ENCODE data around the gene CDH6.

DNA sequence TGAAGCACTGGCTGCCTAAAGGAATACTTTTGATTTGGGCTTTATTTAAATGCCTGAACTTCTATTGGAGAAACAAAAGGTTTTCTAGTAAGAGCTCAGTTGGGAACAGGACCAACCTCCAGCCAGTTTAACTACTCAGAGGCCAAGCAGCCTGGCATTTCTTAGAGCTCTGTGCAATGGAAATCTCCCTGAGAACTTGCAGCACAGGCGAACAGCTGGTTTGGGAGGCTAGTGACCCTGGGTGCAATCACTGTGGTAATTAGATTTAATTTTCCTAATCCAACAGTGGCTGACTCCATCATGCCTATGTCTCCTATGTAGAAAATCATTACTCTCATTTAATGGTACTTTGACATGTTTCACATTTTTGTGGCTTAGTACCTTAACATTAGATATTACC lies 1.0 kb upstream of the CDH6 start:
- no peak for TF ChIP-seq CTCF (IDR thresholded peaks at IDR 0.05 in 2 of 3, conservative IDR thresholded peaks at IDR 0.05 in 1 of 3; ENCODE audit: borderline replicate concordance in 1 of 3, insufficient read depth in 1 of 3, low read depth in 2 of 3, low read length in 2 of 3)
- TF ChIP-seq, protein P1, sequence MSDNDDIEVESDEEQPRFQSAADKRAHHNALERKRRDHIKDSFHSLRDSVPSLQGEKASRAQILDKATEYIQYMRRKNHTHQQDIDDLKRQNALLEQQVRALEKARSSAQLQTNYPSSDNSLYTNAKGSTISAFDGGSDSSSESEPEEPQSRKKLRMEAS (IDR thresholded peaks at IDR 0.05) = no peak
